Testis (tissue), 3 donors: ENCODE results near the gene RNF213. TPM values are rescaled to one million over a fixed set of nuclear protein-coding genes. Genes with fewer than 3 reads are reported as not detected.

ENCODE experiments used
- DNase-seq: peaks from one replicate; pipeline ENCODE4 v3.0.0-alpha.2; 2019
- H3K27ac ChIP-seq, 2 donors: fragments of 200-600 bp; sonication (generic); one replicate each; pipeline ENCODE4 v1.5.1; 2019
- H3K27me3 ChIP-seq: fragments of 200-600 bp; sonication (generic); one replicate; pipeline ENCODE4 v1.5.1; 2019
- H3K36me3 ChIP-seq: fragments of 200-600 bp; sonication (generic); one replicate; pipeline ENCODE4 v1.5.1; 2017; ENCODE audit warnings: low read depth; ENCODE audit errors: missing control alignments
- H3K4me1 ChIP-seq: fragments of 200-600 bp; sonication (generic); one replicate; pipeline ENCODE4 v1.5.1; 2019
- H3K4me3 ChIP-seq, 2 donors: fragments of 200-600 bp; sonication (generic); one replicate each; pipeline ENCODE4 v1.5.1; 2017 to 2019
- H3K9me3 ChIP-seq: fragments of 200-600 bp; sonication (generic); one replicate; pipeline ENCODE4 v1.5.1; 2017
- POLR2A ChIP-seq: fragments of 450-650 bp; IDR thresholded peaks from one replicate; pipeline ENCODE4 v1.6.1; 2017; ENCODE audit warnings: antibody characterized with exemption, mild to moderate bottlenecking, moderate library complexity
- WGBS, 2 donors: methylation state at CpG; one replicate each; pipeline ENCODE4 v1.1.5; 2018; 5-methylcytosine and 5-hydroxymethylcytosine counted together
- intact Hi-C: fragments of 100-400 bp; cut with DNase I; formaldehyde crosslinking; loops from one replicate; pipeline ENCODE4 v1.15.1; 2023; ENCODE audit warnings: low total_unique reads
- polyA plus RNA-seq: library from polyadenylated mRNA; stranded (reverse); fragments of 350-450 nt; fragmentation: Illumina TruSeq; extraction: RNeasy Lipid Tissue Mini Kit (QIAGEN cat#74804); gene quantifications from one replicate; pipeline ENCODE4 v1.2.3, GENCODE V29; 2014; ENCODE audit warnings: low read depth, low replicate concordance; ENCODE audit not compliant: insufficient read depth
- total RNA-seq, 2 donors: library from RNA; depleted of rRNA; stranded (reverse); fragments of >200 nt; gene quantifications; one replicate each; pipeline ENCODE4 v1.2.3, GENCODE V29; 2016
- TF ChIP-seq, protein P1 (sequence below), 3 experiments: fragments of 450-650 bp in 2 of 3; fragments of 200-600 bp in 1 of 3; sonication (generic) in 1 of 3; IDR thresholded peaks; one replicate each; pipeline ENCODE4 v1.5.1; 2016 to 2019; ENCODE audit warnings: antibody characterized with exemption in 3 of 3, mild to moderate bottlenecking in 2 of 3, moderate library complexity in 1 of 3

Gene RNF213
- total and polyA plus RNA-seq, 3 donors from 2014 or later = 25.3 to 68.9 (median 66.9) TPM

DNA sequence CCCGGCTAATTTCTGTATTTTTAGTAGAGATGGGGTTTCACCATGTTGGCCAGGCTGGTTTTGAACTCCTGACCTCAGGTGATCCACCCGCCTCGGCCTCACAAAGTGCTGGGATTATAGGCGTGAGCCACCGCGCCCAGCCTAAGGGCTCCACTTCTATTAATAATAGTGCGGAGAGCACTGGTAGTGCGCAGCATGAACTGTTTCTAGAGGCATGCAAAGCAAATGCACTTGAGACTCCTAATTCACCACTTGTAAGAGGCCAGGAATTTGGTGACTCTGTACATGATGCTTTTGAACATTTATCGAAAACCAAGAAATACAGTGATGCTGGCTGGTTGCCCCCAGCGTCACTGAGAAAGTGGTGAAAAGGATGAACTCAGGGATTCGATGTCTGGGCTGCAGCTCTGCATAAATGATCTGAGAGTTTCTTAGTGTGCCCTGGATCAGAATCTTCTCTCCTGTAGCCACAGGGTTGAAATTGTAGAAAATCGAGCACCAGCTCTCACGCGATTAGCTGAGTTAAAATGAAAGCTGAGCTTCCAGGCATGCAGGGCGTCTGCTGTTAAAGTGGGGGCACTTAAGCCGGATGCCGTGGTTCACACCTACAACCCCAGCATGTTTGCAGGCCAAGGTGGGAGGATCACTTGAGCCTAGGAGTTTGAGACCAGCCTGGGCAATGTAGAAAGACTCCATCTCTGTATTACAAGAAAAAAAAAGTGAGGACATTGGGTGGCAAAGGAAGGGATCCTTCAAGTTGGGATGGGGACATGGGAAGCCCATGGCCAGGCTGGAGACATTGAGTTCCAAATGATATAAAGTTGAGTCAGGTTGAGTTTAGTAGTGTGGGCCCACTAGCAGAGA, 4.8 kb downstream of the RNF213 start:
- WGBS, 2 donors = 95% methylated on average over 17 of the region's 17 CpGs
- TF ChIP-seq, protein P1, sequence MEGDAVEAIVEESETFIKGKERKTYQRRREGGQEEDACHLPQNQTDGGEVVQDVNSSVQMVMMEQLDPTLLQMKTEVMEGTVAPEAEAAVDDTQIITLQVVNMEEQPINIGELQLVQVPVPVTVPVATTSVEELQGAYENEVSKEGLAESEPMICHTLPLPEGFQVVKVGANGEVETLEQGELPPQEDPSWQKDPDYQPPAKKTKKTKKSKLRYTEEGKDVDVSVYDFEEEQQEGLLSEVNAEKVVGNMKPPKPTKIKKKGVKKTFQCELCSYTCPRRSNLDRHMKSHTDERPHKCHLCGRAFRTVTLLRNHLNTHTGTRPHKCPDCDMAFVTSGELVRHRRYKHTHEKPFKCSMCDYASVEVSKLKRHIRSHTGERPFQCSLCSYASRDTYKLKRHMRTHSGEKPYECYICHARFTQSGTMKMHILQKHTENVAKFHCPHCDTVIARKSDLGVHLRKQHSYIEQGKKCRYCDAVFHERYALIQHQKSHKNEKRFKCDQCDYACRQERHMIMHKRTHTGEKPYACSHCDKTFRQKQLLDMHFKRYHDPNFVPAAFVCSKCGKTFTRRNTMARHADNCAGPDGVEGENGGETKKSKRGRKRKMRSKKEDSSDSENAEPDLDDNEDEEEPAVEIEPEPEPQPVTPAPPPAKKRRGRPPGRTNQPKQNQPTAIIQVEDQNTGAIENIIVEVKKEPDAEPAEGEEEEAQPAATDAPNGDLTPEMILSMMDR (IDR thresholded peaks at IDR 0.05) = no peak
- TF ChIP-seq POLR2A = no peak

DNA sequence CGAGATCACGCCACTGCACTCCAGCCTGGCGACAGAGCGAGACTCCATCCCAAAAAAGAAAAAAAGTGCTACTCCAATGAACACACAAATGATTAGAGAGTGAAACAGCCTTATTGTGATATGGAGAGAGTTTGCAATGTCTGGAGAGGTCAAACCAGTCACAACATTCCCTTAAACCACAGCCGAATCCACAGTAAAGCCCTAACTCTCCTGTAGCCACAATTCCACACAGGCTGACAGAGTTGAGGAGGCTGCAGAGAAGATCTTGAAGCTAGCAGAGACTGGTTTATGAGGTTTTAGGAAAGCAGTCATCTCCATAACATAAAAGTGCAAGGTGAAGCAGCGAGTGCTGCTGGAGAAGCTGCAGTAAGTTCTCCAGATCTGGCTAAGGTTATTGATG, 6.7 kb downstream of the RNF213 start:
- no peaks in the 10 kb centered on the region for H3K9me3 ChIP-seq
- no peaks in the 10 kb centered on the region for H3K27me3 ChIP-seq
- intact Hi-C loops = no loop called here
- no peak overlapping the region for H3K4me3 ChIP-seq
- DNase-seq = no peak
- H3K27ac ChIP-seq = no peak overlapping the region
- H3K4me1 ChIP-seq = peaks cover 9% of the 10 kb centered on the region
- WGBS, 2 donors = 94 to 97% methylated on average over 6 of the region's 6 CpGs
- no peaks in the 10 kb centered on the region for H3K36me3 ChIP-seq
- no peak for TF ChIP-seq POLR2A
- TF ChIP-seq, protein P1 (IDR thresholded peaks at IDR 0.05) = no peak

More for the DNA sequence above, 4.8 kb downstream of the RNF213 start:
- intact Hi-C loops = no loop called here
- Histone ChIP-seq H3K9me3 (no peaks in the 10 kb centered on the region), H3K27me3 (no peaks in the 10 kb centered on the region), H3K27ac (no peak overlapping the region), H3K4me1 (peaks cover 18% of the 10 kb centered on the region), H3K36me3 (no peaks in the 10 kb centered on the region), H3K4me3 (no peak overlapping the region)
- DNase-seq = no peak

DNA sequence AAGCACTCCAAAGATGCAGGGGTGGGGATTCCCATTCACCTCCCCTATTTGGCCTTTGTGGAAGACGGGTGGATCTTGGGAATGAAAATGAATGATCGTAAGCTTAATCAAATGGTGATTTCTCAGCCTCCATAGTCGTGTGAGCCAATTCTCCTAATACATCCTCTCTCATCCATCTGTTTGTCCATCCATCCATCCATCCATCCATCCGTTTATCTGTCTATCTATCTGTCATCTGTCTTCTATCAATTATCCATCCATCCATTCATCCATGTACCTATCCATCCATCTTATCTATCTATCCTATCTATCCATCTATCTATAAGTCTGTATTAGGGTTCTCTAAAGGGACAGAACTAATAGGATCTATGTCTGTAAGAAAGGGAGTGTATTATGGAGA, 7.8 kb downstream of the RNF213 start:
- intact Hi-C loops = no loop called here
- no peaks in the 10 kb centered on the region for H3K27me3 ChIP-seq
- H3K9me3 ChIP-seq = no peaks in the 10 kb centered on the region
- WGBS, 2 donors = 72 to 94% methylated on average over 4 of the region's 4 CpGs
- no peaks in the 10 kb centered on the region for H3K4me1 ChIP-seq
- no peaks in the 10 kb centered on the region for H3K36me3 ChIP-seq
- H3K27ac ChIP-seq = no peak overlapping the region
- TF ChIP-seq POLR2A = no peak
- TF ChIP-seq, protein P1 (IDR thresholded peaks at IDR 0.05) = no peak
- no peak overlapping the region for H3K4me3 ChIP-seq
- no peak for DNase-seq

GRCh38 chr17:80269405-80269807, 8.8 kb downstream of the RNF213 start:
- TF ChIP-seq, protein P1 (IDR thresholded peaks at IDR 0.05) = no peak
- no peak for TF ChIP-seq POLR2A
- Histone ChIP-seq H3K4me3 (no peak overlapping the region), H3K4me1 (no peaks in the 10 kb centered on the region), H3K9me3 (no peaks in the 10 kb centered on the region), H3K36me3 (no peaks in the 10 kb centered on the region), H3K27me3 (no peaks in the 10 kb centered on the region), H3K27ac (no peak overlapping the region)
- WGBS, 2 donors = 43 to 85% methylated on average over 2 of the region's 2 CpGs
- intact Hi-C loops = no loop called here
- no peak for DNase-seq

GRCh38 chr17:80270104-80270503, 9.5 kb downstream of the RNF213 start:
- Histone ChIP-seq H3K27ac (no peak overlapping the region), H3K9me3 (no peaks in the 10 kb centered on the region), H3K4me1 (peaks cover 2% of the 10 kb centered on the region), H3K36me3 (no peaks in the 10 kb centered on the region), H3K27me3 (no peaks in the 10 kb centered on the region), H3K4me3 (no peak overlapping the region)
- TF ChIP-seq, protein P1 (IDR thresholded peaks at IDR 0.05) = no peak
- no peak for TF ChIP-seq POLR2A
- intact Hi-C loops = no loop called here
- 84 to 88% methylated on average over 6 to 10 of the region's 10 CpGs for WGBS, 2 donors
- DNase-seq = no peak
